HG03354 (cell line): Measurements from ENCODE around the gene GANC.
"Not testable (repeated sequence)": the region's sequence is repeated elsewhere in the genome, so short reads cannot be mapped to it uniquely, and the experiment has no call there.

Experiments used
- ATAC-seq: cut with Tn5 transposase; IDR thresholded peaks from one replicate; pipeline ENCODE4 v1.9.1; 2021; ENCODE audit warnings: mild to moderate bottlenecking; ENCODE audit not compliant: unreplicated experiment, poor library complexity, severe bottlenecking

Gene GANC

GRCh38 chr15:42336650-42337049, 63.6 kb downstream of the GANC start:
- not testable (repeated sequence) for ATAC-seq

GRCh38 chr15:42337104-42337503, 64.1 kb downstream of the GANC start:
- not testable (repeated sequence) for ATAC-seq

GRCh38 chr15:42338500-42338899, 65.5 kb downstream of the GANC start:
- ATAC-seq: no peak

GRCh38 chr15:42343596-42344232, 70.7 kb downstream of the GANC start:
- ATAC-seq: no peak

GRCh38 chr15:42344763-42345162, 71.8 kb downstream of the GANC start:
- no peak for ATAC-seq

- no peak for ATAC-seq
Measured at GRCh38 chr15:42345504-42345903, 72.5 kb downstream of the GANC start.

- no peak for ATAC-seq
Measured at GRCh38 chr15:42348083-42348482, 75.1 kb downstream of the GANC start.

- no peak for ATAC-seq
Measured at GRCh38 chr15:42349186-42349585, 76.2 kb downstream of the GANC start.

GRCh38 chr15:42352401-42352800, 79.4 kb downstream of the GANC start:
- no peak for ATAC-seq

GRCh38 chr15:42353061-42353460, 80.1 kb downstream of the GANC start:
- no peak for ATAC-seq

- no peak for ATAC-seq
Measured at GRCh38 chr15:42354824-42355223, 81.8 kb downstream of the GANC start.

- ATAC-seq: no peak
Measured at GRCh38 chr15:42355291-42355690, 82.3 kb downstream of the GANC start.

- no peak for ATAC-seq
Measured at GRCh38 chr15:42356851-42357250, 83.8 kb downstream of the GANC start.

- ATAC-seq: no peak
Measured at GRCh38 chr15:42358141-42358540, 85.1 kb downstream of the GANC start.

- ATAC-seq: no peak
Measured at GRCh38 chr15:42359249-42359648, 86.2 kb downstream of the GANC start, which contains the start of gene CAPN3. CAPN3 (plus strand) TSS chr15:42359501; CDS start chr15:42359806, 305 bp downstream.

- no peak for ATAC-seq
Measured at GRCh38 chr15:42359985-42360384, 87.0 kb downstream of the GANC start.

- no peak for ATAC-seq
Measured at GRCh38 chr15:42360535-42361112, 87.6 kb downstream of the GANC start.

GRCh38 chr15:42363487-42363886, 90.5 kb downstream of the GANC start:
- ATAC-seq: no peak

- no peak for ATAC-seq
Measured at GRCh38 chr15:42363942-42364341, 90.9 kb downstream of the GANC start.

GRCh38 chr15:42364529-42364928, 91.5 kb downstream of the GANC start:
- ATAC-seq: no peak

- no peak for ATAC-seq
Measured at GRCh38 chr15:42365921-42366550, 93.0 kb downstream of the GANC start.
